Keratinocyte (primary cell): ENCODE data around the gene KBTBD2. TPM values are rescaled to one million over a fixed set of nuclear protein-coding genes. Genes with fewer than 3 reads are reported as not detected.
"Not testable (repeated sequence)": the region's sequence is repeated elsewhere in the genome, so short reads cannot be mapped to it uniquely, and the experiment has no call there.

ENCODE experiments used
- DNase-seq: peaks from one replicate; pipeline ENCODE4 v3.0.0-alpha.2; 2011; ENCODE audit warnings: low read depth, missing footprints, low spot score
- FAIRE-seq: peaks from 2 replicates; lab custom pipeline; 2011; peaks lifted over from hg19 to GRCh38; lab: Jason Lieb, UNC
- H2AFZ ChIP-seq: 2 replicates; pipeline ENCODE4 v1.6.0; 2012; ENCODE audit warnings: low read length, control low read depth, inconsistent platforms; ENCODE audit not compliant: control insufficient read depth
- H3K27ac ChIP-seq: 2 replicates; pipeline ENCODE4 v1.5.1; 2011; ENCODE audit warnings: low read length; ENCODE audit not compliant: control insufficient read depth, insufficient read depth
- H3K27me3 ChIP-seq: 3 replicates; pipeline ENCODE4 v1.6.0; 2011; ENCODE audit warnings: low read length; ENCODE audit not compliant: control insufficient read depth, insufficient read depth; ENCODE audit errors: extremely low read depth
- H3K36me3 ChIP-seq, 2 experiments: 2 replicates in 1 of 2; 3 replicates in 1 of 2; pipeline ENCODE4 v1.5.1; 2011; ENCODE audit warnings: low read length in 2 of 2, mild to moderate bottlenecking in 1 of 2; ENCODE audit not compliant: control insufficient read depth in 2 of 2, insufficient read depth in 2 of 2; ENCODE audit errors: extremely low read depth in 1 of 2
- H3K4me1 ChIP-seq: 3 replicates; pipeline ENCODE4 v1.5.1; 2011; ENCODE audit warnings: low read length; ENCODE audit not compliant: control insufficient read depth, insufficient read depth; ENCODE audit errors: extremely low read depth
- H3K4me2 ChIP-seq: 3 replicates; pipeline ENCODE4 v1.6.0; 2011; ENCODE audit warnings: low read depth, low read length; ENCODE audit not compliant: control insufficient read depth, insufficient read depth; ENCODE audit errors: extremely low read depth
- H3K4me3 ChIP-seq, 3 experiments: fragments of 200-600 bp in 1 of 3; sonication (generic) in 1 of 3; 2 replicates in 2 of 3; 3 replicates in 1 of 3; pipeline ENCODE4 v1.5.1; 2011 to 2016; ENCODE audit warnings: low read length in 3 of 3, mild to moderate bottlenecking in 3 of 3, control low read depth in 2 of 3, inconsistent platforms in 1 of 3, low read depth in 1 of 3, mixed read lengths in 1 of 3, mixed run types in 1 of 3, moderate library complexity in 1 of 3; ENCODE audit not compliant: control insufficient read depth in 2 of 3, insufficient read depth in 2 of 3; ENCODE audit errors: extremely low read depth in 1 of 3
- H3K79me2 ChIP-seq: 2 replicates; pipeline ENCODE4 v1.6.0; 2012; ENCODE audit warnings: low read length; ENCODE audit not compliant: control insufficient read depth, insufficient read depth
- H3K9ac ChIP-seq: 3 replicates; pipeline ENCODE4 v1.6.0; 2011; ENCODE audit warnings: low read length; ENCODE audit not compliant: control insufficient read depth, insufficient read depth; ENCODE audit errors: extremely low read depth
- H3K9me1 ChIP-seq: 3 replicates; pipeline ENCODE4 v1.6.0; 2011; ENCODE audit warnings: low read length; ENCODE audit not compliant: control insufficient read depth, insufficient read depth; ENCODE audit errors: extremely low read depth
- H3K9me3 ChIP-seq: 2 replicates; pipeline ENCODE4 v1.5.1; 2012; ENCODE audit warnings: low read depth, low read length; ENCODE audit not compliant: control insufficient read depth
- H4K20me1 ChIP-seq: 3 replicates; pipeline ENCODE4 v1.6.0; 2011; ENCODE audit warnings: low read length; ENCODE audit not compliant: control insufficient read depth, insufficient read depth; ENCODE audit errors: extremely low read depth
- CTCF ChIP-seq, 3 experiments: IDR thresholded peaks in 1 of 3; conservative IDR thresholded peaks in 1 of 3; optimal IDR thresholded peaks in 1 of 3; 2 replicates in 2 of 3; 3 replicates in 1 of 3; pipeline versions ENCODE3 to v1.5.1; 2011; ENCODE audit warnings: low read length in 3 of 3, mild to moderate bottlenecking in 3 of 3, moderate library complexity in 2 of 3, control low read depth in 1 of 3, inconsistent platforms in 1 of 3; ENCODE audit not compliant: insufficient read depth in 2 of 3; ENCODE audit errors: extremely low read depth in 1 of 3
- EZH2 ChIP-seq: IDR thresholded peaks from one replicate; pipeline ENCODE4 v1.6.1; 2012; ENCODE audit warnings: inconsistent platforms, mild to moderate bottlenecking, low read length, moderate library complexity
- dilution Hi-C: fragments of 300-500 bp; cut with MboI; formaldehyde crosslinking; loops from one replicate; pipeline ENCODE4 v1.7.0; 2020; ENCODE audit warnings: low sequenced_read_pairs; ENCODE audit not compliant: extremely low pct_ligation_motif_present
- polyA plus RNA-seq, 5 experiments: library from polyadenylated mRNA; depleted of rRNA in 3 of 5; stranded (reverse) in 3 of 5; stranded (forward) in 1 of 5; unstranded in 1 of 5; fragments of >200 nt; gene quantifications; 1 replicate in 1 of 5; 2 replicates in 3 of 5; 3 replicates in 1 of 5; pipeline versions ENCODE4 v1.2.1 to v1.2.3, GENCODE V29; 2011 to 2012; ENCODE audit warnings: missing spikeins in 2 of 5, low read depth in 1 of 5, low replicate concordance in 1 of 5

The KBTBD2 gene
- polyA plus RNA-seq, 1 donor (not counting 4 experiments of a cell fraction or from before 2014, with no cell fraction given): 28.2 TPM

GRCh38 chr7:32881074-32881982 lies 10.2 kb downstream of the KBTBD2 start:
- H3K9ac ChIP-seq: no peak overlapping the region
- H3K4me1 ChIP-seq: no peaks in the 10 kb centered on the region
- no peak overlapping the region for H3K4me3 ChIP-seq
- TF ChIP-seq EZH2 (no peak), CTCF (optimal IDR thresholded peaks at IDR 0.05 in 1 of 3, IDR thresholded peaks at IDR 0.05 in 1 of 3, conservative IDR thresholded peaks at IDR 0.05 in 1 of 3; ENCODE audit: extremely low read depth in 1 of 3, insufficient read depth in 2 of 3, low read length in 3 of 3) (no peak)
- no peaks in the 10 kb centered on the region for H3K27me3 ChIP-seq
- no peaks in the 10 kb centered on the region for H3K9me3 ChIP-seq
- no peaks in the 10 kb centered on the region for H4K20me1 ChIP-seq
- no peak for DNase-seq
- no peak overlapping the region for H3K27ac ChIP-seq
- H2AFZ ChIP-seq: no peak overlapping the region
- H3K9me1 ChIP-seq: no peaks in the 10 kb centered on the region
- dilution Hi-C loops: no loop called here
- peaks cover 82% of the 10 kb centered on the region for H3K79me2 ChIP-seq
- FAIRE-seq: no peak
- no peak overlapping the region for H3K4me2 ChIP-seq
- peaks cover 1 to 4% of the 10 kb centered on the region in 2 experiments for H3K36me3 ChIP-seq

GRCh38 chr7:32879460-32879859 lies 12.1 kb downstream of the KBTBD2 start:
- no peaks in the 10 kb centered on the region for H4K20me1 ChIP-seq

GRCh38 chr7:32878023-32878422 lies 13.5 kb downstream of the KBTBD2 start:
- H4K20me1 ChIP-seq, DNase-seq, H3K4me1 ChIP-seq, H3K27me3 ChIP-seq, H3K9ac ChIP-seq, H3K9me3 ChIP-seq, dilution Hi-C loops, H3K9me1 ChIP-seq, H3K27ac ChIP-seq, H3K4me3 ChIP-seq, H3K4me2 ChIP-seq, FAIRE-seq, H3K36me3 ChIP-seq, H2AFZ ChIP-seq: not testable (repeated sequence)
- peaks cover 57% of the 10 kb centered on the region for H3K79me2 ChIP-seq

More at GRCh38 chr7:32879460-32879859, 12.1 kb downstream of the KBTBD2 start:
- no peaks in the 10 kb centered on the region for H3K4me1 ChIP-seq
- no peak overlapping the region for H3K4me2 ChIP-seq
- peaks cover 6 to 10% of the 10 kb centered on the region in 2 experiments for H3K36me3 ChIP-seq
- no peak overlapping the region for H3K4me3 ChIP-seq
- TF ChIP-seq EZH2 (no peak), CTCF (optimal IDR thresholded peaks at IDR 0.05 in 1 of 3, IDR thresholded peaks at IDR 0.05 in 1 of 3, conservative IDR thresholded peaks at IDR 0.05 in 1 of 3; ENCODE audit: extremely low read depth in 1 of 3, insufficient read depth in 2 of 3, low read length in 3 of 3) (no peak)
- H3K27ac ChIP-seq: no peak overlapping the region
- no peaks in the 10 kb centered on the region for H3K9me1 ChIP-seq
- H3K27me3 ChIP-seq: no peaks in the 10 kb centered on the region
- no peak overlapping the region for H2AFZ ChIP-seq
- DNase-seq: no peak
- H3K79me2 ChIP-seq: peaks cover 71% of the 10 kb centered on the region
- H3K9ac ChIP-seq: no peak overlapping the region
- no peak for FAIRE-seq
- H3K9me3 ChIP-seq: no peaks in the 10 kb centered on the region
- dilution Hi-C loops: no loop called here
